ENCODE results near the gene SEMA5B. TPM values are rescaled to one million over a fixed set of nuclear protein-coding genes. Genes with fewer than 3 reads are reported as not detected.

Gene SEMA5B
- total and polyA plus RNA-seq, 7 donors, result 0.08 to 1.1 (median 0.43) TPM

- H3K36me3 ChIP-seq (ENCODE audit: insufficient read depth in 1 of 2, low read depth in 1 of 2), result no peaks in the 10 kb centered on the region
- H3K27me3 ChIP-seq (ENCODE audit: insufficient read depth in 3 of 3, low read length in 2 of 3), result no peaks in the 10 kb centered on the region
- H3K4me1 ChIP-seq, result no peaks in the 10 kb centered on the region
- no peak overlapping the region for H3K27ac ChIP-seq
- intact Hi-C loops (cut with DNase I), result no loop called here
- TF ChIP-seq CTCF (IDR thresholded peaks at IDR 0.05), result no peak
- ATAC-seq, result no peak
- no peak overlapping the region for H3K4me3 ChIP-seq
- no peaks in the 10 kb centered on the region for H3K9me3 ChIP-seq
- 43 to 48% (median 44%) methylated on average over 2 of the region's 2 CpGs for WGBS, 3 donors
- DNase-seq, result no peak
Measured at GRCh38 chr3:123006609-123007008, 21.0 kb downstream of the SEMA5B start.

GRCh38 chr3:123005291-123005690 lies 22.3 kb downstream of the SEMA5B start:
- no peak for ATAC-seq
- no peaks in the 10 kb centered on the region for H3K9me3 ChIP-seq
- intact Hi-C loops (cut with DNase I), result no loop called here
- 95 to 100% (median 98%) methylated on average over 1 of the region's 1 CpG for WGBS, 3 donors
- H3K27ac ChIP-seq, result no peak overlapping the region
- no peak for TF ChIP-seq CTCF (IDR thresholded peaks at IDR 0.05)
- no peaks in the 10 kb centered on the region for H3K36me3 ChIP-seq (ENCODE audit: insufficient read depth in 1 of 2, low read depth in 1 of 2)
- no peak for DNase-seq
- H3K4me3 ChIP-seq, result no peak overlapping the region
- H3K27me3 ChIP-seq (ENCODE audit: insufficient read depth in 3 of 3, low read length in 2 of 3), result no peaks in the 10 kb centered on the region
- H3K4me1 ChIP-seq, result no peaks in the 10 kb centered on the region

- Histone ChIP-seq H3K36me3 (ENCODE audit: insufficient read depth in 1 of 2, low read depth in 1 of 2) (no peaks in the 10 kb centered on the region), H3K27me3 (ENCODE audit: insufficient read depth in 3 of 3, low read length in 2 of 3) (no peaks in the 10 kb centered on the region), H3K4me1 (no peaks in the 10 kb centered on the region), H3K27ac (no peak overlapping the region), H3K9me3 (no peaks in the 10 kb centered on the region), H3K4me3 (no peak overlapping the region)
- no peak for ATAC-seq
- 74 to 90% (median 86%) methylated on average over 5 of the region's 5 CpGs for WGBS, 3 donors
- intact Hi-C loops (cut with DNase I), result no loop called here
- no peak for DNase-seq
- no peak for TF ChIP-seq CTCF (IDR thresholded peaks at IDR 0.05)
Measured at GRCh38 chr3:123004201-123004918, 23.2 kb downstream of the SEMA5B start.

GRCh38 chr3:123002749-123003497 lies 24.6 kb downstream of the SEMA5B start:
- Histone ChIP-seq H3K36me3 (ENCODE audit: insufficient read depth in 1 of 2, low read depth in 1 of 2) (no peaks in the 10 kb centered on the region), H3K27me3 (ENCODE audit: insufficient read depth in 3 of 3, low read length in 2 of 3) (no peaks in the 10 kb centered on the region), H3K4me3 (no peak overlapping the region), H3K27ac (no peak overlapping the region), H3K9me3 (no peaks in the 10 kb centered on the region), H3K4me1 (no peaks in the 10 kb centered on the region)
- no peak for DNase-seq
- intact Hi-C loops (cut with DNase I), result no loop called here
- no peak for ATAC-seq
- no peak for TF ChIP-seq CTCF (IDR thresholded peaks at IDR 0.05)
- WGBS, 3 donors, result 89 to 91% (median 91%) methylated on average over 7 of the region's 7 CpGs

All from psoas muscle (tissue), 8 donors.